GM13977 (cell line): Measurements from ENCODE around the gene MSRB1.
"Not testable (repeated sequence)": the region's sequence is repeated elsewhere in the genome, so short reads cannot be mapped to it uniquely, and the experiment has no call there.

ENCODE experiments used
- DNase-seq: peaks from one replicate; pipeline ENCODE4 v3.0.0; 2012; ENCODE audit warnings: low spot score
- in situ Hi-C: fragments of 300-500 bp; cut with MboI; formaldehyde crosslinking; loops from one replicate; pipeline ENCODE4 v1.12.0; 2022; ENCODE audit warnings: low sequenced_read_pairs, low pct_unique_long_range_greater_than_20kb, mixed read lengths, inconsistent platforms; ENCODE audit not compliant: unreplicated experiment
- TF ChIP-seq, protein P1 (sequence below): IDR thresholded peaks from 2 replicates; pipeline ENCODE4 v1.5.1; 2012; ENCODE audit warnings: mild to moderate bottlenecking, control low read depth; ENCODE audit not compliant: insufficient read depth; ENCODE audit errors: extremely low read depth, missing control alignments

The MSRB1 gene

DNA sequence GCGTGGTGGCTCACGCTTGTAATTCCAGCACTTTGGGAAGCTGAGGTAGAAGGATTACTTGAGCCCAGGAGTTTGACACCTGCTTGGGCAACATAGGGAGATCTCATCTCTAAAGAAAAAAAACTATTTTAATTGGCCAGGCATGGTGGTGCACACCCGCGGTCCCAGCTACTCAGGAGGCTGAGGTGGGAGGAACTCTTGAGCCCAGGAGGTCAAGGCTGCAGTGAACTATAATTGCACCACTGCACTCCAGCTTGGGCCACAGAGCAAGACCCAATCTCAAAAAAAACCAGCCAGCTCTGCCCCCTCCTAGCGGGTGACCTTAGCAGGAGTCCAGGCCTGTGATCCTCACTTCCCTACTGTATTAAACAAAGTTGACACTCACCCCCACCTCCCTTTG, 18.9 kb downstream of the MSRB1 start:
- in situ Hi-C loops = no loop called here
- DNase-seq = no peak
- TF ChIP-seq, protein P1, sequence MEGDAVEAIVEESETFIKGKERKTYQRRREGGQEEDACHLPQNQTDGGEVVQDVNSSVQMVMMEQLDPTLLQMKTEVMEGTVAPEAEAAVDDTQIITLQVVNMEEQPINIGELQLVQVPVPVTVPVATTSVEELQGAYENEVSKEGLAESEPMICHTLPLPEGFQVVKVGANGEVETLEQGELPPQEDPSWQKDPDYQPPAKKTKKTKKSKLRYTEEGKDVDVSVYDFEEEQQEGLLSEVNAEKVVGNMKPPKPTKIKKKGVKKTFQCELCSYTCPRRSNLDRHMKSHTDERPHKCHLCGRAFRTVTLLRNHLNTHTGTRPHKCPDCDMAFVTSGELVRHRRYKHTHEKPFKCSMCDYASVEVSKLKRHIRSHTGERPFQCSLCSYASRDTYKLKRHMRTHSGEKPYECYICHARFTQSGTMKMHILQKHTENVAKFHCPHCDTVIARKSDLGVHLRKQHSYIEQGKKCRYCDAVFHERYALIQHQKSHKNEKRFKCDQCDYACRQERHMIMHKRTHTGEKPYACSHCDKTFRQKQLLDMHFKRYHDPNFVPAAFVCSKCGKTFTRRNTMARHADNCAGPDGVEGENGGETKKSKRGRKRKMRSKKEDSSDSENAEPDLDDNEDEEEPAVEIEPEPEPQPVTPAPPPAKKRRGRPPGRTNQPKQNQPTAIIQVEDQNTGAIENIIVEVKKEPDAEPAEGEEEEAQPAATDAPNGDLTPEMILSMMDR = no peak

- TF ChIP-seq, protein P1 = peak; percentile 25
- DNase-seq = no peak
- in situ Hi-C loops = no loop called here
These were observed 19.5 kb downstream of the MSRB1 start for GRCh38 chr16:1923299-1924034.

DNA sequence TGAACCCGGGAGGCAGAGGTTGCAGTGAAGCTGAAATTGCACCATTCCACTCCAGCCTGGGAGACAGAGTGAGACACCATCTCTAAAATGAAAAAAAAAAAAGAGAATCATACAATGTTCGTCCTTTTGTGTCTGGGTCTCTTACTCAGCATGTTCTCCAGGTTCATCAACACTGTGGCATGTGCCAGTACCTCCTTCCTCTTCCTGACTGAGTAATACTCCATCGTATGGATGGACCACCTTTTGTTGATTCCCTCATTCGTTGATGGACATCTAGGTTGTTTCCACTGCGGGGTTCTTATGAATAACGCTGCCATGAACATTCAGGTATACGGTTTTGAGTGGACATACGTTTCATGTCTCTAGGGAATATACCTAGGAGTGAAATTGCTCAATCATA, 20.6 kb downstream of the MSRB1 start:
- no peak for DNase-seq
- TF ChIP-seq, protein P1 = no peak
- in situ Hi-C loops = no loop called here

- in situ Hi-C loops = no loop called here
- DNase-seq = no peak
These were observed 22.2 kb downstream of the MSRB1 start for GRCh38 chr16:1920727-1921171.

GRCh38 chr16:1920122-1920521, 22.9 kb downstream of the MSRB1 start:
- DNase-seq, in situ Hi-C loops: not testable (repeated sequence)

More at GRCh38 chr16:1920727-1921171, 22.2 kb downstream of the MSRB1 start:
- TF ChIP-seq, protein P1 = no peak

GRCh38 chr16:1919327-1919998, 23.5 kb downstream of the MSRB1 start:
- no peak for DNase-seq
- in situ Hi-C loops = no loop called here

More at GRCh38 chr16:1919327-1919998, 23.5 kb downstream of the MSRB1 start:
- TF ChIP-seq, protein P1 = no peak
